Keratinocyte (primary cell): Measurements from ENCODE around the gene PCDHB9. TPM values are rescaled to one million over a fixed set of nuclear protein-coding genes. Genes with fewer than 3 reads are reported as not detected.
"Not testable (repeated sequence)": the region's sequence is repeated elsewhere in the genome, so short reads cannot be mapped to it uniquely, and the experiment has no call there.

ENCODE experiments used
- DNase-seq: peaks from one replicate; pipeline ENCODE4 v3.0.0-alpha.2; 2011; ENCODE audit warnings: low read depth, missing footprints, low spot score
- FAIRE-seq: peaks from 2 replicates; lab custom pipeline; 2011; peaks lifted over from hg19 to GRCh38; lab: Jason Lieb, UNC
- H2AFZ ChIP-seq: 2 replicates; pipeline ENCODE4 v1.6.0; 2012; ENCODE audit warnings: low read length, control low read depth, inconsistent platforms; ENCODE audit not compliant: control insufficient read depth
- H3K27ac ChIP-seq: 2 replicates; pipeline ENCODE4 v1.5.1; 2011; ENCODE audit warnings: low read length; ENCODE audit not compliant: control insufficient read depth, insufficient read depth
- H3K27me3 ChIP-seq: 3 replicates; pipeline ENCODE4 v1.6.0; 2011; ENCODE audit warnings: low read length; ENCODE audit not compliant: control insufficient read depth, insufficient read depth; ENCODE audit errors: extremely low read depth
- H3K36me3 ChIP-seq, 2 experiments: 2 replicates in 1 of 2; 3 replicates in 1 of 2; pipeline ENCODE4 v1.5.1; 2011; ENCODE audit warnings: low read length in 2 of 2, mild to moderate bottlenecking in 1 of 2; ENCODE audit not compliant: control insufficient read depth in 2 of 2, insufficient read depth in 2 of 2; ENCODE audit errors: extremely low read depth in 1 of 2
- H3K4me1 ChIP-seq: 3 replicates; pipeline ENCODE4 v1.5.1; 2011; ENCODE audit warnings: low read length; ENCODE audit not compliant: control insufficient read depth, insufficient read depth; ENCODE audit errors: extremely low read depth
- H3K4me2 ChIP-seq: 3 replicates; pipeline ENCODE4 v1.6.0; 2011; ENCODE audit warnings: low read depth, low read length; ENCODE audit not compliant: control insufficient read depth, insufficient read depth; ENCODE audit errors: extremely low read depth
- H3K4me3 ChIP-seq, 3 experiments: fragments of 200-600 bp in 1 of 3; sonication (generic) in 1 of 3; 2 replicates in 2 of 3; 3 replicates in 1 of 3; pipeline ENCODE4 v1.5.1; 2011 to 2016; ENCODE audit warnings: low read length in 3 of 3, mild to moderate bottlenecking in 3 of 3, control low read depth in 2 of 3, inconsistent platforms in 1 of 3, low read depth in 1 of 3, mixed read lengths in 1 of 3, mixed run types in 1 of 3, moderate library complexity in 1 of 3; ENCODE audit not compliant: control insufficient read depth in 2 of 3, insufficient read depth in 2 of 3; ENCODE audit errors: extremely low read depth in 1 of 3
- H3K79me2 ChIP-seq: 2 replicates; pipeline ENCODE4 v1.6.0; 2012; ENCODE audit warnings: low read length; ENCODE audit not compliant: control insufficient read depth, insufficient read depth
- H3K9ac ChIP-seq: 3 replicates; pipeline ENCODE4 v1.6.0; 2011; ENCODE audit warnings: low read length; ENCODE audit not compliant: control insufficient read depth, insufficient read depth; ENCODE audit errors: extremely low read depth
- H3K9me1 ChIP-seq: 3 replicates; pipeline ENCODE4 v1.6.0; 2011; ENCODE audit warnings: low read length; ENCODE audit not compliant: control insufficient read depth, insufficient read depth; ENCODE audit errors: extremely low read depth
- H3K9me3 ChIP-seq: 2 replicates; pipeline ENCODE4 v1.5.1; 2012; ENCODE audit warnings: low read depth, low read length; ENCODE audit not compliant: control insufficient read depth
- H4K20me1 ChIP-seq: 3 replicates; pipeline ENCODE4 v1.6.0; 2011; ENCODE audit warnings: low read length; ENCODE audit not compliant: control insufficient read depth, insufficient read depth; ENCODE audit errors: extremely low read depth
- CTCF ChIP-seq, 3 experiments: IDR thresholded peaks in 1 of 3; conservative IDR thresholded peaks in 1 of 3; optimal IDR thresholded peaks in 1 of 3; 2 replicates in 2 of 3; 3 replicates in 1 of 3; pipeline versions ENCODE3 to v1.5.1; 2011; ENCODE audit warnings: low read length in 3 of 3, mild to moderate bottlenecking in 3 of 3, moderate library complexity in 2 of 3, control low read depth in 1 of 3, inconsistent platforms in 1 of 3; ENCODE audit not compliant: insufficient read depth in 2 of 3; ENCODE audit errors: extremely low read depth in 1 of 3
- EZH2 ChIP-seq: IDR thresholded peaks from one replicate; pipeline ENCODE4 v1.6.1; 2012; ENCODE audit warnings: inconsistent platforms, mild to moderate bottlenecking, low read length, moderate library complexity
- dilution Hi-C: fragments of 300-500 bp; cut with MboI; formaldehyde crosslinking; loops from one replicate; pipeline ENCODE4 v1.7.0; 2020; ENCODE audit warnings: low sequenced_read_pairs; ENCODE audit not compliant: extremely low pct_ligation_motif_present
- polyA plus RNA-seq, 5 experiments: library from polyadenylated mRNA; depleted of rRNA in 3 of 5; stranded (reverse) in 3 of 5; stranded (forward) in 1 of 5; unstranded in 1 of 5; fragments of >200 nt; gene quantifications; 1 replicate in 1 of 5; 2 replicates in 3 of 5; 3 replicates in 1 of 5; pipeline versions ENCODE4 v1.2.1 to v1.2.3, GENCODE V29; 2011 to 2012; ENCODE audit warnings: missing spikeins in 2 of 5, low read depth in 1 of 5, low replicate concordance in 1 of 5

Gene PCDHB9
- polyA plus RNA-seq, 1 donor (not counting 4 experiments of a cell fraction or from before 2014, with no cell fraction given) = not detected

DNA sequence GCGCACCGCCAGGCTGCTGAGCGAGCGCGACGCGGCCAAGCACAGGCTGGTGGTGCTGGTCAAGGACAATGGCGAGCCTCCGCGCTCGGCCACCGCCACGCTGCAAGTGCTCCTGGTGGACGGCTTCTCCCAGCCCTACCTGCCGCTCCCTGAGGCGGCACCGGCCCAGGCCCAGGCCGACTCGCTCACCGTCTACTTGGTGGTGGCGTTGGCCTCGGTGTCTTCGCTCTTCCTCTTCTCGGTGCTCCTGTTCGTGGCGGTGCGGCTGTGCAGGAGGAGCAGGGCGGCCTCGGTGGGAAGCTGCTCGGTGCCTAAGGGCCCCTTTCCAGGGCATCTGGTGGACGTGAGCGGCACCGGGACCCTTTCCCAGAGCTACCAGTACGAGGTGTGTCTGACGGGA lies 14.7 kb downstream of the PCDHB9 start:
- H3K79me2 ChIP-seq, H3K4me2 ChIP-seq: not testable (repeated sequence)

GRCh38 chr5:141208478-141208877 lies 21.5 kb downstream of the PCDHB9 start, which contains the start of gene PCDHB12:
TSS of gene PCDHB12 (plus strand) at chr5:141208719. CDS start at chr5:141208908, 189 bp downstream.
- peaks cover 2% of the 10 kb centered on the region for H3K9me3 ChIP-seq
- no peak within 1 kb of the TSS for H3K27ac ChIP-seq
- no peaks in the 10 kb centered on the region for H3K79me2 ChIP-seq
- no peaks in the 10 kb centered on the region for H4K20me1 ChIP-seq
- H3K4me1 ChIP-seq = no peaks in the 10 kb centered on the region
- no peak within 1 kb of the TSS for H3K4me2 ChIP-seq
- no peaks in the 10 kb centered on the region for H3K9me1 ChIP-seq
- H3K36me3 ChIP-seq = no peaks in the 10 kb centered on the region
- no peak within 1 kb of the TSS for H3K4me3 ChIP-seq
- DNase-seq (no peak), FAIRE-seq (no peak)
- H3K27me3 ChIP-seq = no peaks in the 10 kb centered on the region
- H3K9ac ChIP-seq = no peak within 1 kb of the TSS
- H2AFZ ChIP-seq = no peak within 1 kb of the TSS
- TF ChIP-seq CTCF (optimal IDR thresholded peaks at IDR 0.05 in 1 of 3, IDR thresholded peaks at IDR 0.05 in 1 of 3, conservative IDR thresholded peaks at IDR 0.05 in 1 of 3; ENCODE audit: extremely low read depth in 1 of 3, insufficient read depth in 2 of 3, low read length in 3 of 3) (no peak), EZH2 (no peak)
- dilution Hi-C loops = no loop called here

More for the DNA sequence above, 14.7 kb downstream of the PCDHB9 start:
- H3K36me3 ChIP-seq, dilution Hi-C loops, H3K4me1 ChIP-seq, DNase-seq, H4K20me1 ChIP-seq, H3K9me3 ChIP-seq, H3K4me3 ChIP-seq, H3K9me1 ChIP-seq, H2AFZ ChIP-seq, H3K9ac ChIP-seq, H3K27ac ChIP-seq, FAIRE-seq, H3K27me3 ChIP-seq: not testable (repeated sequence)

- dilution Hi-C loops, FAIRE-seq: not testable (repeated sequence)
Observed at GRCh38 chr5:141210281-141210680, 23.3 kb downstream of the PCDHB9 start.

DNA sequence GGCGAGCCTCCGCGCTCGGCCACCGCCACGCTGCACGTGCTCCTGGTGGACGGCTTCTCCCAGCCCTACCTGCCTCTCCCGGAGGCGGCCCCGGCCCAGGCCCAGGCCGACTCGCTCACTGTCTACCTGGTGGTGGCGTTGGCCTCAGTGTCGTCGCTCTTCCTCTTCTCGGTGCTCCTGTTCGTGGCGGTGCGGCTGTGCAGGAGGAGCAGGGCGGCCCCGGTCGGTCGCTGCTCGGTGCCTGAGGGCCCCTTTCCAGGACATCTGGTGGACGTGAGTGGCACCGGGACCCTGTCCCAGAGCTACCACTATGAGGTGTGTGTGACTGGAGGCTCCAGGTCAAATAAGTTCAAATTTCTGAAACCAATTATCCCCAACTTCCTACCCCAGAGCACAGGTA lies 23.9 kb downstream of the PCDHB9 start:
- H3K4me1 ChIP-seq, FAIRE-seq, H4K20me1 ChIP-seq, H3K9me1 ChIP-seq, dilution Hi-C loops, H2AFZ ChIP-seq, H3K27me3 ChIP-seq, H3K4me3 ChIP-seq, H3K4me2 ChIP-seq, H3K27ac ChIP-seq, H3K79me2 ChIP-seq, H3K9me3 ChIP-seq, DNase-seq, H3K36me3 ChIP-seq, H3K9ac ChIP-seq: not testable (repeated sequence)

More at GRCh38 chr5:141210281-141210680, 23.3 kb downstream of the PCDHB9 start:
- not testable (repeated sequence) for H3K79me2 ChIP-seq, H4K20me1 ChIP-seq, DNase-seq, H3K9me1 ChIP-seq, H3K9ac ChIP-seq, H2AFZ ChIP-seq, H3K4me2 ChIP-seq, H3K4me3 ChIP-seq, H3K27me3 ChIP-seq, H3K4me1 ChIP-seq, H3K36me3 ChIP-seq, H3K27ac ChIP-seq, H3K9me3 ChIP-seq
